Mucosa of rectum (tissue), 2 donors: ENCODE results near the gene LONRF2.

ENCODE experiments used
- H3K27ac ChIP-seq, 2 donors: one replicate each; pipeline ENCODE4 v1.7.0; 2013; ENCODE audit warnings: inconsistent platforms in 2 of 2, low read depth in 2 of 2, low read length in 2 of 2
- H3K27me3 ChIP-seq, 2 donors: one replicate each; pipeline ENCODE4 v1.7.0; 2013; ENCODE audit warnings: low read length in 2 of 2; ENCODE audit not compliant: control insufficient read depth in 2 of 2, insufficient read depth in 2 of 2
- H3K36me3 ChIP-seq, 2 donors: one replicate each; pipeline ENCODE4 v1.7.0; 2013; ENCODE audit warnings: low read length in 2 of 2; ENCODE audit not compliant: control insufficient read depth in 2 of 2, insufficient read depth in 2 of 2
- H3K4me1 ChIP-seq, 2 donors: one replicate each; pipeline ENCODE4 v1.7.0; 2013; ENCODE audit warnings: low read length in 2 of 2, mild to moderate bottlenecking in 1 of 2; ENCODE audit not compliant: control insufficient read depth in 2 of 2, insufficient read depth in 2 of 2
- H3K4me3 ChIP-seq, 2 donors: one replicate each; pipeline ENCODE4 v1.7.0; 2013; ENCODE audit warnings: low read length in 2 of 2
- H3K9ac ChIP-seq, 2 donors: one replicate each; pipeline ENCODE4 v1.7.0; 2013; ENCODE audit warnings: low read length in 2 of 2, low read depth in 1 of 2, mild to moderate bottlenecking in 1 of 2
- H3K9me3 ChIP-seq, 2 donors: one replicate each; pipeline ENCODE4 v1.7.0; 2013; ENCODE audit warnings: low read length in 2 of 2; ENCODE audit not compliant: control insufficient read depth in 2 of 2
- donor health status: healthy.
- donor health status: Normal muscosa, but diverticular disease.

The LONRF2 gene

GRCh38 chr2:100267751-100268150 is 54.5 kb downstream of the LONRF2 start:
- Histone ChIP-seq H3K27me3 (no peaks in the 10 kb centered on the region), H3K36me3 (no peaks in the 10 kb centered on the region), H3K4me1 (no peaks in the 10 kb centered on the region), H3K4me3 (no peak overlapping the region), H3K9me3 (no peaks in the 10 kb centered on the region), H3K9ac (no peak overlapping the region), H3K27ac (no peak overlapping the region)

- Histone ChIP-seq H3K4me3 (no peak overlapping the region), H3K9ac (no peak overlapping the region), H3K36me3 (no peaks in the 10 kb centered on the region), H3K27me3 (no peaks in the 10 kb centered on the region), H3K4me1 (no peaks in the 10 kb centered on the region), H3K27ac (no peak overlapping the region), H3K9me3 (no peaks in the 10 kb centered on the region)
Observed at GRCh38 chr2:100266126-100266525, 56.2 kb downstream of the LONRF2 start.

- no peaks in the 10 kb centered on the region for H3K36me3 ChIP-seq
- H3K4me3 ChIP-seq: no peak overlapping the region
- H3K27ac ChIP-seq: no peak overlapping the region
- H3K27me3 ChIP-seq: no peaks in the 10 kb centered on the region
- no peak overlapping the region for H3K9ac ChIP-seq
- H3K9me3 ChIP-seq: no peaks in the 10 kb centered on the region
- no peaks in the 10 kb centered on the region for H3K4me1 ChIP-seq
Observed at GRCh38 chr2:100265226-100265625, 57.1 kb downstream of the LONRF2 start.

GRCh38 chr2:100264651-100265050 is 57.6 kb downstream of the LONRF2 start:
- no peak overlapping the region for H3K9ac ChIP-seq
- H3K36me3 ChIP-seq: no peaks in the 10 kb centered on the region
- H3K9me3 ChIP-seq: no peaks in the 10 kb centered on the region
- no peak overlapping the region for H3K4me3 ChIP-seq
- no peak overlapping the region for H3K27ac ChIP-seq
- H3K27me3 ChIP-seq: no peaks in the 10 kb centered on the region
- H3K4me1 ChIP-seq: no peaks in the 10 kb centered on the region

- Histone ChIP-seq H3K36me3 (no peaks in the 10 kb centered on the region), H3K9me3 (no peaks in the 10 kb centered on the region), H3K4me1 (no peaks in the 10 kb centered on the region), H3K4me3 (no peak overlapping the region), H3K9ac (no peak overlapping the region), H3K27me3 (no peaks in the 10 kb centered on the region), H3K27ac (no peak overlapping the region)
Observed at GRCh38 chr2:100264121-100264520, 58.2 kb downstream of the LONRF2 start.

- no peak overlapping the region for H3K9ac ChIP-seq
- H3K36me3 ChIP-seq: no peaks in the 10 kb centered on the region
- no peaks in the 10 kb centered on the region for H3K4me1 ChIP-seq
- no peak overlapping the region for H3K4me3 ChIP-seq
- H3K27me3 ChIP-seq: no peaks in the 10 kb centered on the region
- H3K27ac ChIP-seq: no peak overlapping the region
- H3K9me3 ChIP-seq: no peaks in the 10 kb centered on the region
Observed at GRCh38 chr2:100262555-100263320, 59.6 kb downstream of the LONRF2 start.

GRCh38 chr2:100262046-100262445 is 60.3 kb downstream of the LONRF2 start:
- no peaks in the 10 kb centered on the region for H3K27me3 ChIP-seq
- H3K27ac ChIP-seq: no peak overlapping the region
- no peaks in the 10 kb centered on the region for H3K9me3 ChIP-seq
- H3K36me3 ChIP-seq: no peaks in the 10 kb centered on the region
- no peaks in the 10 kb centered on the region for H3K4me1 ChIP-seq
- no peak overlapping the region for H3K9ac ChIP-seq
- no peak overlapping the region for H3K4me3 ChIP-seq

- Histone ChIP-seq H3K9me3 (no peaks in the 10 kb centered on the region), H3K27me3 (no peaks in the 10 kb centered on the region), H3K36me3 (no peaks in the 10 kb centered on the region), H3K9ac (no peak overlapping the region), H3K27ac (no peak overlapping the region), H3K4me1 (no peaks in the 10 kb centered on the region), H3K4me3 (no peak overlapping the region)
Observed at GRCh38 chr2:100260712-100261620, 61.3 kb downstream of the LONRF2 start.

GRCh38 chr2:100259106-100259505 is 63.2 kb downstream of the LONRF2 start:
- no peaks in the 10 kb centered on the region for H3K4me1 ChIP-seq
- no peaks in the 10 kb centered on the region for H3K27me3 ChIP-seq
- no peak overlapping the region for H3K27ac ChIP-seq
- no peak overlapping the region for H3K4me3 ChIP-seq
- no peaks in the 10 kb centered on the region for H3K9me3 ChIP-seq
- no peaks in the 10 kb centered on the region for H3K36me3 ChIP-seq
- no peak overlapping the region for H3K9ac ChIP-seq

- no peak overlapping the region for H3K9ac ChIP-seq
- no peak overlapping the region for H3K27ac ChIP-seq
- H3K36me3 ChIP-seq: no peaks in the 10 kb centered on the region
- H3K27me3 ChIP-seq: no peaks in the 10 kb centered on the region
- no peak overlapping the region for H3K4me3 ChIP-seq
- H3K4me1 ChIP-seq: no peaks in the 10 kb centered on the region
- no peaks in the 10 kb centered on the region for H3K9me3 ChIP-seq
Observed at GRCh38 chr2:100257939-100258338, 64.4 kb downstream of the LONRF2 start.
